Measurements from ENCODE around the gene RTRAF. TPM values are rescaled to one million over a fixed set of nuclear protein-coding genes. Genes with fewer than 3 reads are reported as not detected.

RTRAF gene
- polyA plus RNA-seq, 1 donor (not counting 4 experiments of a cell fraction or from before 2014, with no cell fraction given) = 255 TPM

- no peaks in the 10 kb centered on the region for H3K79me2 ChIP-seq (ENCODE audit: control insufficient read depth, insufficient read depth, low read length)
- no peak overlapping the region for H3K4me2 ChIP-seq (ENCODE audit: control insufficient read depth, extremely low read depth, insufficient read depth, low read depth, low read length)
- dilution Hi-C loops (cut with MboI; ENCODE audit: extremely low pct_ligation_motif_present, low sequenced_read_pairs) = no loop called here
- no peaks in the 10 kb centered on the region for H4K20me1 ChIP-seq (ENCODE audit: control insufficient read depth, extremely low read depth, insufficient read depth, low read length)
- H2AFZ ChIP-seq (ENCODE audit: control insufficient read depth, low read length) = no peak overlapping the region
- no peak overlapping the region for H3K4me3 ChIP-seq (ENCODE audit: control insufficient read depth in 2 of 3, extremely low read depth in 1 of 3, insufficient read depth in 2 of 3, low read depth in 1 of 3, low read length in 3 of 3)
- DNase-seq (ENCODE audit: low read depth, low spot score) (no peak), FAIRE-seq (no peak)
- no peaks in the 10 kb centered on the region for H3K4me1 ChIP-seq (ENCODE audit: control insufficient read depth, extremely low read depth, insufficient read depth, low read length)
- no peaks in the 10 kb centered on the region for H3K9me1 ChIP-seq (ENCODE audit: control insufficient read depth, extremely low read depth, insufficient read depth, low read length)
- H3K27ac ChIP-seq (ENCODE audit: control insufficient read depth, insufficient read depth, low read length) = no peak overlapping the region
- peaks cover 4% of the 10 kb centered on the region for H3K27me3 ChIP-seq (ENCODE audit: control insufficient read depth, extremely low read depth, insufficient read depth, low read length)
- no peaks in the 10 kb centered on the region for H3K36me3 ChIP-seq (ENCODE audit: control insufficient read depth in 2 of 2, extremely low read depth in 1 of 2, insufficient read depth in 2 of 2, low read length in 2 of 2)
- no peak overlapping the region for H3K9ac ChIP-seq (ENCODE audit: control insufficient read depth, extremely low read depth, insufficient read depth, low read length)
- TF ChIP-seq EZH2 (IDR thresholded peaks at IDR 0.05; ENCODE audit: low read length) (no peak), CTCF (optimal IDR thresholded peaks at IDR 0.05 in 1 of 3, IDR thresholded peaks at IDR 0.05 in 1 of 3, conservative IDR thresholded peaks at IDR 0.05 in 1 of 3; ENCODE audit: extremely low read depth in 1 of 3, insufficient read depth in 2 of 3, low read length in 3 of 3) (no peak)
- H3K9me3 ChIP-seq (ENCODE audit: control insufficient read depth, low read depth, low read length) = no peaks in the 10 kb centered on the region
These were observed 37.7 kb upstream of the RTRAF start for GRCh38 chr14:51951656-51952055.

DNA sequence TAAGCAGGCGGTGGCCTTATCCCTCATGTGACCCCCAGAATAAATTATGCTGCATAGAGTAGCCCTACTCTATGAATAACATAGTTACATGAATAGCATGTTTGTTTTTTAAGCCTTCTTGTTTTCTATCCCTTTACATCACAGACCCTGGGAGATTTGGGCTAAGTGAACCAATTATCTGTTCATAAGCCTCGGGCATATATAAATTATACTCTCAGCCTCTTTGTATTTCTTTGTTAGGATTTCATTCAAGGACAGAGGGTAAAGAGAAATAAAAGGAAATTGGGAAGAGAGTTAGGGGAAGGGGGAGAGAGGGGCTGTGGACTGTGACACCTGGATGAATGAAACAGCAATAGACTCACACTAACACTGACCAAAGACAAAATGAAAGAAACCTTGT is 35.3 kb upstream of the RTRAF start:
- no peak for DNase-seq (ENCODE audit: low read depth, low spot score)
- no peak for FAIRE-seq
- dilution Hi-C loops (cut with MboI; ENCODE audit: extremely low pct_ligation_motif_present, low sequenced_read_pairs) = no loop called here
- no peaks in the 10 kb centered on the region for H3K4me1 ChIP-seq (ENCODE audit: control insufficient read depth, extremely low read depth, insufficient read depth, low read length)
- no peaks in the 10 kb centered on the region for H4K20me1 ChIP-seq (ENCODE audit: control insufficient read depth, extremely low read depth, insufficient read depth, low read length)
- no peaks in the 10 kb centered on the region for H3K79me2 ChIP-seq (ENCODE audit: control insufficient read depth, insufficient read depth, low read length)
- no peaks in the 10 kb centered on the region for H3K9me1 ChIP-seq (ENCODE audit: control insufficient read depth, extremely low read depth, insufficient read depth, low read length)
- no peaks in the 10 kb centered on the region for H3K36me3 ChIP-seq (ENCODE audit: control insufficient read depth in 2 of 2, extremely low read depth in 1 of 2, insufficient read depth in 2 of 2, low read length in 2 of 2)
- no peak overlapping the region for H3K9ac ChIP-seq (ENCODE audit: control insufficient read depth, extremely low read depth, insufficient read depth, low read length)
- no peak overlapping the region for H3K27ac ChIP-seq (ENCODE audit: control insufficient read depth, insufficient read depth, low read length)
- H3K9me3 ChIP-seq (ENCODE audit: control insufficient read depth, low read depth, low read length) = no peaks in the 10 kb centered on the region
- H3K27me3 ChIP-seq (ENCODE audit: control insufficient read depth, extremely low read depth, insufficient read depth, low read length) = peaks cover 4% of the 10 kb centered on the region
- TF ChIP-seq CTCF (optimal IDR thresholded peaks at IDR 0.05 in 1 of 3, IDR thresholded peaks at IDR 0.05 in 1 of 3, conservative IDR thresholded peaks at IDR 0.05 in 1 of 3; ENCODE audit: extremely low read depth in 1 of 3, insufficient read depth in 2 of 3, low read length in 3 of 3) = no peak
- no peak for TF ChIP-seq EZH2 (IDR thresholded peaks at IDR 0.05; ENCODE audit: low read length)
- no peak overlapping the region for H3K4me3 ChIP-seq (ENCODE audit: control insufficient read depth in 2 of 3, extremely low read depth in 1 of 3, insufficient read depth in 2 of 3, low read depth in 1 of 3, low read length in 3 of 3)
- H2AFZ ChIP-seq (ENCODE audit: control insufficient read depth, low read length) = no peak overlapping the region
- no peak overlapping the region for H3K4me2 ChIP-seq (ENCODE audit: control insufficient read depth, extremely low read depth, insufficient read depth, low read depth, low read length)
